Muscle layer of duodenum (tissue), 2 donors: ENCODE measurements around the gene OVAAL.

ENCODE experiments used
- H3K27ac ChIP-seq: one replicate; pipeline ENCODE4 v1.7.0; 2013; ENCODE audit warnings: mild to moderate bottlenecking, low read length
- H3K27me3 ChIP-seq: one replicate; pipeline ENCODE4 v1.7.0; 2013; ENCODE audit warnings: low read depth, mild to moderate bottlenecking, control low read depth, low read length
- H3K36me3 ChIP-seq, 2 donors: one replicate each; pipeline ENCODE4 v1.7.0; 2013; ENCODE audit warnings: low read length in 2 of 2, control low read depth in 1 of 2, mild to moderate bottlenecking in 1 of 2; ENCODE audit not compliant: insufficient read depth in 2 of 2, control insufficient read depth in 1 of 2
- H3K4me1 ChIP-seq, 2 donors: one replicate each; pipeline ENCODE4 v1.7.0; 2013; ENCODE audit warnings: low read length in 2 of 2, mild to moderate bottlenecking in 2 of 2, control low read depth in 1 of 2, moderate library complexity in 1 of 2; ENCODE audit not compliant: insufficient read depth in 2 of 2, control insufficient read depth in 1 of 2
- H3K4me3 ChIP-seq, 2 donors: one replicate each; pipeline ENCODE4 v1.7.0; 2013; ENCODE audit warnings: low read length in 2 of 2, low read depth in 1 of 2, mild to moderate bottlenecking in 1 of 2
- H3K9me3 ChIP-seq, 2 donors: one replicate each; pipeline ENCODE4 v1.7.0; 2013; ENCODE audit warnings: low read length in 2 of 2, control low read depth in 1 of 2, mild to moderate bottlenecking in 1 of 2; ENCODE audit not compliant: control insufficient read depth in 1 of 2
- donor health status: healthy.

Gene OVAAL

GRCh38 chr1:180560868-180561600, 2.3 kb downstream of the OVAAL start:
- no peak overlapping the region for H3K4me3 ChIP-seq
- H3K27ac ChIP-seq: no peak overlapping the region
- H3K36me3 ChIP-seq: no peaks in the 10 kb centered on the region
- no peaks in the 10 kb centered on the region for H3K4me1 ChIP-seq
- no peaks in the 10 kb centered on the region for H3K9me3 ChIP-seq
- no peaks in the 10 kb centered on the region for H3K27me3 ChIP-seq

GRCh38 chr1:180562640-180563025, 3.9 kb downstream of the OVAAL start:
- no peaks in the 10 kb centered on the region for H3K36me3 ChIP-seq
- no peak overlapping the region for H3K4me3 ChIP-seq
- H3K9me3 ChIP-seq: no peaks in the 10 kb centered on the region
- no peaks in the 10 kb centered on the region for H3K4me1 ChIP-seq
- H3K27me3 ChIP-seq: no peaks in the 10 kb centered on the region
- no peak overlapping the region for H3K27ac ChIP-seq

- Histone ChIP-seq H3K27ac (no peak overlapping the region), H3K4me1 (no peaks in the 10 kb centered on the region), H3K36me3 (no peaks in the 10 kb centered on the region), H3K4me3 (no peak overlapping the region), H3K9me3 (no peaks in the 10 kb centered on the region), H3K27me3 (no peaks in the 10 kb centered on the region)
These were observed 4.5 kb downstream of the OVAAL start for GRCh38 chr1:180563026-180563827.

- H3K4me1 ChIP-seq: no peaks in the 10 kb centered on the region
- no peaks in the 10 kb centered on the region for H3K9me3 ChIP-seq
- no peak overlapping the region for H3K27ac ChIP-seq
- no peaks in the 10 kb centered on the region for H3K27me3 ChIP-seq
- no peak overlapping the region for H3K4me3 ChIP-seq
- no peaks in the 10 kb centered on the region for H3K36me3 ChIP-seq
These were observed 6.5 kb downstream of the OVAAL start for GRCh38 chr1:180565121-180565871.

GRCh38 chr1:180566026-180566425, 7.3 kb downstream of the OVAAL start:
- H3K27ac ChIP-seq: no peak overlapping the region
- H3K9me3 ChIP-seq: no peaks in the 10 kb centered on the region
- H3K27me3 ChIP-seq: no peaks in the 10 kb centered on the region
- no peak overlapping the region for H3K4me3 ChIP-seq
- no peaks in the 10 kb centered on the region for H3K4me1 ChIP-seq
- H3K36me3 ChIP-seq: no peaks in the 10 kb centered on the region

GRCh38 chr1:180566495-180566894, 7.7 kb downstream of the OVAAL start:
- H3K27ac ChIP-seq: no peak overlapping the region
- H3K36me3 ChIP-seq: no peaks in the 10 kb centered on the region
- no peak overlapping the region for H3K4me3 ChIP-seq
- no peaks in the 10 kb centered on the region for H3K9me3 ChIP-seq
- no peaks in the 10 kb centered on the region for H3K4me1 ChIP-seq
- no peaks in the 10 kb centered on the region for H3K27me3 ChIP-seq

- no peaks in the 10 kb centered on the region for H3K36me3 ChIP-seq
- H3K4me3 ChIP-seq: no peak overlapping the region
- no peaks in the 10 kb centered on the region for H3K4me1 ChIP-seq
- no peaks in the 10 kb centered on the region for H3K27me3 ChIP-seq
- H3K9me3 ChIP-seq: no peaks in the 10 kb centered on the region
- H3K27ac ChIP-seq: no peak overlapping the region
These were observed 8.9 kb downstream of the OVAAL start for GRCh38 chr1:180567654-180568053.

- Histone ChIP-seq H3K9me3 (no peaks in the 10 kb centered on the region), H3K27me3 (no peaks in the 10 kb centered on the region), H3K4me3 (no peak overlapping the region), H3K4me1 (no peaks in the 10 kb centered on the region), H3K27ac (no peak overlapping the region), H3K36me3 (no peaks in the 10 kb centered on the region)
These were observed 9.4 kb downstream of the OVAAL start for GRCh38 chr1:180568184-180568583.

GRCh38 chr1:180571060-180571831, 12.5 kb downstream of the OVAAL start:
- no peaks in the 10 kb centered on the region for H3K27me3 ChIP-seq
- H3K36me3 ChIP-seq: no peaks in the 10 kb centered on the region
- no peaks in the 10 kb centered on the region for H3K4me1 ChIP-seq
- no peaks in the 10 kb centered on the region for H3K9me3 ChIP-seq
- no peak overlapping the region for H3K4me3 ChIP-seq
- H3K27ac ChIP-seq: no peak overlapping the region

- H3K9me3 ChIP-seq: no peaks in the 10 kb centered on the region
- no peaks in the 10 kb centered on the region for H3K4me1 ChIP-seq
- no peaks in the 10 kb centered on the region for H3K27me3 ChIP-seq
- H3K27ac ChIP-seq: no peak overlapping the region
- H3K36me3 ChIP-seq: no peaks in the 10 kb centered on the region
- no peak overlapping the region for H3K4me3 ChIP-seq
These were observed 13.3 kb downstream of the OVAAL start for GRCh38 chr1:180571832-180572636.
